Omental fat pad (tissue), 4 donors: ENCODE data around the gene DTX4. TPM values are rescaled to one million over a fixed set of nuclear protein-coding genes. Genes with fewer than 3 reads are reported as not detected.

Experiments
- ATAC-seq: fragments of 150-250 bp; one replicate; pipeline ENCODE4 v1.9.1; 2016; ENCODE audit warnings: mild to moderate bottlenecking, moderate library complexity; ENCODE audit not compliant: low FRiP score
- DNase-seq: peaks from one replicate; pipeline ENCODE4 v3.0.0-alpha.2; 2019; ENCODE audit warnings: low spot score
- CTCF ChIP-seq, 3 donors: fragments of 450-650 bp; IDR thresholded peaks; one replicate each; pipeline ENCODE4 v1.5.1; 2016 to 2017; ENCODE audit warnings: antibody characterized with exemption in 3 of 3, mild to moderate bottlenecking in 3 of 3, moderate library complexity in 2 of 3
- total RNA-seq, 4 donors: library from RNA; depleted of rRNA; stranded (reverse); fragments of >200 nt; gene quantifications; one replicate each; pipeline ENCODE4 v1.1.0, GENCODE V29; 2016

Gene DTX4
- total RNA-seq, 4 donors from 2014 or later: 12.0 to 75.6 (median 24.2) TPM

DNA sequence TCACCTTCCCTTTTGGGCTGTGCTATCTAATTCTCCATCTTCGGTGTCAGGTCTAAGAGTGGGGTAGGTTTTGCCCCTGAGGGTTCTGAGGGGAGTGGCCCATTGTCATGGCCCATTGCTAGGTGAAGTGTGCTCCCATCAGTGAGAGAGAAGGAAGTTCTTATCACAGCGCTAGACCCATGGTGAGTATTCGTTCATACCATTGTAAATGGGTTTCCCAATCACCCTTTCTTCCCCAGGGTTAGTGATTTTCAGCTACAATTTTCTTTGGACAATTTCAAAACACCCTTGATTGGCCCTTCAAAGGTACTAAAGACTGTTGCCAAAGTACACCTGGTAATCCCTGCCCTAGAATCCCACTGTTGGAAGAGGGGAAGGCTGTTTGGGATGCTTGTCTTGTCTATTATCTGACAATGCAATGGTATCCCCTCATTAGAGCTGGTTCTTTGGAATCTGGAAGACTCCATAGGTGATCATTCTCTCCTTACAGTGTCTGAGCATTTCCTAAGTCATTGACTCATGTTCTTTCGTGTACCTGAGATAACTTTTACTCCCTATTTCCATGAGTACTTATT is 20.6 kb downstream of the DTX4 start:
- ATAC-seq (no peak), DNase-seq (no peak)
- no peak for TF ChIP-seq CTCF (IDR thresholded peaks at IDR 0.05)

- TF ChIP-seq CTCF (IDR thresholded peaks at IDR 0.05): no peak
- ATAC-seq (no peak), DNase-seq (no peak)
These were observed 21.7 kb downstream of the DTX4 start for GRCh38 chr11:59193587-59194130.

DNA sequence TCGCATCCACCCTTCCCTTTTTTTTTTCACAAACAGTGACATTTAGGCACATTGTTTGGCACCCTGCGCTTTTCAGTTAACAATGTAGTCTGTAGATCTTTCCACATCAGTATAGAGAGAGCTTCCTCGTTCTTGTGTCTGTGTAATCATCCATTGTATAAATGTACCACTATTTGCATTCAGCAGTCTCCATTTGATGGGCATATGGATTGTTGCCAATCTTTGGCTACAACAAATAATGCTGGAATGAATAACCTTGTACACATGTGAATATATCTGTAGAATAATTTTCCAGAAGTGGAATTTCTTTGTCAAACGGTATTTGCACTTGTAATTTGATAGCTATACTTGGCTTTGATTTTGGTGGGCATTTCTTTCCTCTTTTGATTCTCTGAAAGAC is 23.7 kb downstream of the DTX4 start:
- TF ChIP-seq CTCF (IDR thresholded peaks at IDR 0.05): no peak
- DNase-seq (no peak), ATAC-seq (no peak)

- DNase-seq (no peak), ATAC-seq (no peak)
- no peak for TF ChIP-seq CTCF (IDR thresholded peaks at IDR 0.05)
These were observed 24.8 kb downstream of the DTX4 start for GRCh38 chr11:59196777-59197176.

DNA sequence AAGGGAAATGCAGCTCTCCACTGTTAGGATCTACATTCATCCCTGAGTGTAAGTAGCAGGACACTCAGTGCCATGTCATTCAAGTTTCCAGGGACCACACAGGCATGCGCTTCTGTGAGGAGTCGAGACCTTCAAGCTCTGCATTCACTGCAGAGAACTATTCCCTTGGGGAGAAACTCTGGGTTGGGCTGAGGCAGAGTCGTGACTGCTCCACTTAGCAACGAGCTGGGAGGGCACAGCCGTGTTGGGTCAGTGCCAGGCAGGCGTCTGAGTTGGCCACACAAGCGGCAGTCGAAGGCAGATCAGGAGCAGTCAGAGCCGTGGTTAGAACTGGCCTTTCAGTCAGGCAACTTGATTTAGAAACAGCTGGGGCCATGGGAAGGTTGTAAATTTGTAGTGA is 26.1 kb downstream of the DTX4 start:
- DNase-seq (peak; percentile 34), ATAC-seq (peak; percentile 69)
- no peak for TF ChIP-seq CTCF (IDR thresholded peaks at IDR 0.05)

GRCh38 chr11:59198726-59199125 is 26.8 kb downstream of the DTX4 start:
- DNase-seq (no peak), ATAC-seq (no peak)
- TF ChIP-seq CTCF (IDR thresholded peaks at IDR 0.05): no peak
